Testis (tissue), 2 donors: ENCODE results near the gene OR10T2.
"Not testable (repeated sequence)": the region's sequence is repeated elsewhere in the genome, so short reads cannot be mapped to it uniquely, and the experiment has no call there.

Experiments used
- POLR2A ChIP-seq: fragments of 450-650 bp; IDR thresholded peaks from one replicate; pipeline ENCODE4 v1.6.1; 2017; ENCODE audit warnings: antibody characterized with exemption, mild to moderate bottlenecking, moderate library complexity
- TF ChIP-seq, protein P1 (sequence below), 3 experiments: fragments of 450-650 bp in 2 of 3; fragments of 200-600 bp in 1 of 3; sonication (generic) in 1 of 3; IDR thresholded peaks; one replicate each; pipeline ENCODE4 v1.5.1; 2016 to 2019; ENCODE audit warnings: antibody characterized with exemption in 3 of 3, mild to moderate bottlenecking in 2 of 3, moderate library complexity in 1 of 3

DNA sequence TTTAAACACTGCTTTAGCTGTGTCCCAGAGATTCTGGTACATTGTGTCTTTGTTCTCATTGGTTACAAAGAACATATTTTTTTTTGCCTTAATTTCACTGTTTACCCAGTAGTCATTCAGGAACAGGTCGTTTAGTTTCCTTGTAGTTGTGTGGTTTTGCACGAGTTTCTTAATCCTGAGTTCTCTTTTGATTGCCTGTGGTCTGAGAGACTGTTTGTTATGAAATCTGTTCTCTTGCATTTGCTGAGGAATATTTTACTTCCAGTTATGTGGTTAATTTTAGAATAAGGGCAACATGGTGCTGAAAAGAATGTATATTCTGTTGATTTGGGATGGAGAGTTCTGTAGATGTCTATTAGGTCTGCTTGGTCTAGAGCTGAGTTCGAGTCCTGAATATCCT, 30.9 kb upstream of the OR10T2 start:
- not testable (repeated sequence) for TF ChIP-seq POLR2A
- TF ChIP-seq, protein P1, sequence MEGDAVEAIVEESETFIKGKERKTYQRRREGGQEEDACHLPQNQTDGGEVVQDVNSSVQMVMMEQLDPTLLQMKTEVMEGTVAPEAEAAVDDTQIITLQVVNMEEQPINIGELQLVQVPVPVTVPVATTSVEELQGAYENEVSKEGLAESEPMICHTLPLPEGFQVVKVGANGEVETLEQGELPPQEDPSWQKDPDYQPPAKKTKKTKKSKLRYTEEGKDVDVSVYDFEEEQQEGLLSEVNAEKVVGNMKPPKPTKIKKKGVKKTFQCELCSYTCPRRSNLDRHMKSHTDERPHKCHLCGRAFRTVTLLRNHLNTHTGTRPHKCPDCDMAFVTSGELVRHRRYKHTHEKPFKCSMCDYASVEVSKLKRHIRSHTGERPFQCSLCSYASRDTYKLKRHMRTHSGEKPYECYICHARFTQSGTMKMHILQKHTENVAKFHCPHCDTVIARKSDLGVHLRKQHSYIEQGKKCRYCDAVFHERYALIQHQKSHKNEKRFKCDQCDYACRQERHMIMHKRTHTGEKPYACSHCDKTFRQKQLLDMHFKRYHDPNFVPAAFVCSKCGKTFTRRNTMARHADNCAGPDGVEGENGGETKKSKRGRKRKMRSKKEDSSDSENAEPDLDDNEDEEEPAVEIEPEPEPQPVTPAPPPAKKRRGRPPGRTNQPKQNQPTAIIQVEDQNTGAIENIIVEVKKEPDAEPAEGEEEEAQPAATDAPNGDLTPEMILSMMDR (IDR thresholded peaks at IDR 0.05): not testable (repeated sequence)
